ENCODE results near the gene MMP20. TPM values are rescaled to one million over a fixed set of nuclear protein-coding genes. Genes with fewer than 3 reads are reported as not detected.

MMP20 gene
- total and polyA plus RNA-seq, 2 donors (not counting 1 experiment from before 2014, with no cell fraction given): not detected

GRCh38 chr11:102600666-102601065, 24.5 kb downstream of the MMP20 start:
- no peak overlapping the region for H3K4me3 ChIP-seq (ENCODE audit: control extremely low read depth in 1 of 5, extremely low read depth in 1 of 5, insufficient read depth in 1 of 5, low read depth in 2 of 5, low read length in 4 of 5)
- ATAC-seq (ENCODE audit: low read depth) (no peak), DNase-seq (no peak)
- no peaks in the 10 kb centered on the region for H4K20me1 ChIP-seq (ENCODE audit: control insufficient read depth, insufficient read depth, low read length, poor library complexity, severe bottlenecking)
- H2AFZ ChIP-seq (ENCODE audit: insufficient read depth, low read depth, low read length, poor library complexity, severe bottlenecking): no peak overlapping the region
- Mint-ChIP-seq H3K9me3 (ENCODE audit: insufficient read depth) (no peaks in the 10 kb centered on the region), H3K4me1 (peaks cover 12% of the 10 kb centered on the region), H3K4me3 (no peak overlapping the region), H3K27me3 (no peaks in the 10 kb centered on the region), H3K27ac (no peak overlapping the region)
- H3K27ac ChIP-seq (ENCODE audit: low read length in 2 of 2): no peak overlapping the region
- no peak for TF ChIP-seq EZH2 (IDR thresholded peaks at IDR 0.05; ENCODE audit: borderline replicate concordance, insufficient read depth, low read depth, low read length, poor library complexity, severe bottlenecking)
- TF ChIP-seq CTCF (IDR thresholded peaks at IDR 0.05): no peak
- ChIA-PET POLR2A (no interaction called here), CTCF (interaction anchor here (1.0 kb wide), 1 partner anchor 261 kb away, joined by 3 read pairs; no protein-coding TSS in a partner anchor)
- no peak overlapping the region for H3K9ac ChIP-seq (ENCODE audit: low read length)
- H3K36me3 ChIP-seq (replicated peaks in 1 of 2; ENCODE audit: control extremely low read depth in 1 of 2, control insufficient read depth in 1 of 2, extremely low read depth in 1 of 2, insufficient read depth in 2 of 2, low read length in 1 of 2): no peaks in the 10 kb centered on the region
- no peaks in the 10 kb centered on the region for H3K9me3 ChIP-seq (ENCODE audit: control extremely low read depth in 1 of 3, control insufficient read depth in 2 of 3, insufficient read depth in 1 of 3, low read length in 2 of 3)
- intact Hi-C loops (cut with micrococcal nuclease): no loop called here
- H3K79me2 ChIP-seq (ENCODE audit: control insufficient read depth, insufficient read depth, low read length): no peaks in the 10 kb centered on the region
- H3K4me2 ChIP-seq (replicated peaks; ENCODE audit: low read depth, low read length, poor library complexity, severe bottlenecking): no peak overlapping the region
- 100% methylated on average over 3 of the region's 3 CpGs for WGBS (ENCODE audit: insufficient coverage)
- H3K27me3 ChIP-seq (replicated peaks in 1 of 4; ENCODE audit: control extremely low read depth in 1 of 4, control insufficient read depth in 3 of 4, insufficient read depth in 4 of 4, low read length in 3 of 4): no peaks in the 10 kb centered on the region
- H3K4me1 ChIP-seq (ENCODE audit: control insufficient read depth in 2 of 2, insufficient read depth in 2 of 2, low read length in 2 of 2): no peaks in the 10 kb centered on the region

GRCh38 chr11:102599642-102600261, 25.4 kb downstream of the MMP20 start:
- H2AFZ ChIP-seq (ENCODE audit: insufficient read depth, low read depth, low read length, poor library complexity, severe bottlenecking): no peak overlapping the region
- 100% methylated on average over 1 of the region's 3 CpGs for WGBS (ENCODE audit: insufficient coverage)
- no peak for DNase-seq

More at GRCh38 chr11:102599642-102600261, 25.4 kb downstream of the MMP20 start:
- no peak overlapping the region for H3K27ac Mint-ChIP-seq
- Histone ChIP-seq H3K36me3 (replicated peaks in 1 of 2; ENCODE audit: control extremely low read depth in 1 of 2, control insufficient read depth in 1 of 2, extremely low read depth in 1 of 2, insufficient read depth in 2 of 2, low read length in 1 of 2) (no peaks in the 10 kb centered on the region), H3K9me3 (ENCODE audit: control extremely low read depth in 1 of 3, control insufficient read depth in 2 of 3, insufficient read depth in 1 of 3, low read length in 2 of 3) (no peaks in the 10 kb centered on the region), H3K79me2 (ENCODE audit: control insufficient read depth, insufficient read depth, low read length) (no peaks in the 10 kb centered on the region), H3K9ac (ENCODE audit: low read length) (no peak overlapping the region), H3K27me3 (replicated peaks in 1 of 4; ENCODE audit: control extremely low read depth in 1 of 4, control insufficient read depth in 3 of 4, insufficient read depth in 4 of 4, low read length in 3 of 4) (no peaks in the 10 kb centered on the region), H3K27ac (ENCODE audit: low read length in 2 of 2) (no peak overlapping the region), H3K4me2 (replicated peaks; ENCODE audit: low read depth, low read length, poor library complexity, severe bottlenecking) (no peak overlapping the region), H3K4me3 (ENCODE audit: control extremely low read depth in 1 of 5, extremely low read depth in 1 of 5, insufficient read depth in 1 of 5, low read depth in 2 of 5, low read length in 4 of 5) (no peak overlapping the region), H4K20me1 (ENCODE audit: control insufficient read depth, insufficient read depth, low read length, poor library complexity, severe bottlenecking) (no peaks in the 10 kb centered on the region), H3K4me1 (ENCODE audit: control insufficient read depth in 2 of 2, insufficient read depth in 2 of 2, low read length in 2 of 2) (no peaks in the 10 kb centered on the region)
- no peaks in the 10 kb centered on the region for H3K27me3 Mint-ChIP-seq
- no peak overlapping the region for H3K4me3 Mint-ChIP-seq
- CTCF ChIA-PET: interaction anchor here (1.0 kb wide), 1 partner anchor 260 kb away, joined by 3 read pairs; no protein-coding TSS in a partner anchor
- POLR2A ChIA-PET: no interaction called here
- no peak for TF ChIP-seq EZH2 (IDR thresholded peaks at IDR 0.05; ENCODE audit: borderline replicate concordance, insufficient read depth, low read depth, low read length, poor library complexity, severe bottlenecking)
- no peak for TF ChIP-seq CTCF (IDR thresholded peaks at IDR 0.05)
- H3K9me3 Mint-ChIP-seq (ENCODE audit: insufficient read depth): no peaks in the 10 kb centered on the region
- ATAC-seq (ENCODE audit: low read depth): peak; percentile 75
- intact Hi-C loops (cut with micrococcal nuclease): no loop called here
- peaks cover 12% of the 10 kb centered on the region for H3K4me1 Mint-ChIP-seq
